Activated CD4-positive, alpha-beta T cell treated with anti-CD3 and anti-CD28 coated beads for 4 hours (primary cell): ENCODE measurements around the gene SLC39A13.

Experiments used
- DNase-seq, 2 donors: peaks; one replicate each; pipeline ENCODE4 v3.0.0-alpha.2; 2020

SLC39A13 gene

GRCh38 chr11:47433157-47433556 lies 24.8 kb downstream of the SLC39A13 start:
- DNase-seq = no peak

GRCh38 chr11:47434011-47434786 lies 25.8 kb downstream of the SLC39A13 start:
- no peak for DNase-seq

DNA sequence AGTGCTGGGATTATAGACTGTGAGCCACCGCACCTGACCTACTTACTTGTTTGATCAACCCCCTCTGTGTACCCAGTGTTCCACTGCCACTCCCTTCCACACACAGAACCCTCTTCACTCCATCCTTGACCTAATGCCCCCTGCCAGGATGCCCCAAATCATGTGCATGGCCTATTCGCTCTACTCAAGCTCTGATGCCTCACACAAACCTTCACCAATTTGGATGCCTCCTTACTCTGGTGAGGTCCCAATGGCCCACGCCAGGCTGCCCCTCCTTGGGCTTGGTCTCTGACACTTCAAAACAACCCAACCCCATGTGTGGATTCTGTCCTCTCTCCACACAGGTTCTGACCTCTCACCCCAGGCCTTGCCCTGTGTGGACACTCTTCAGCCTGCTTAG lies 27.3 kb downstream of the SLC39A13 start:
- DNase-seq = no peak

DNA sequence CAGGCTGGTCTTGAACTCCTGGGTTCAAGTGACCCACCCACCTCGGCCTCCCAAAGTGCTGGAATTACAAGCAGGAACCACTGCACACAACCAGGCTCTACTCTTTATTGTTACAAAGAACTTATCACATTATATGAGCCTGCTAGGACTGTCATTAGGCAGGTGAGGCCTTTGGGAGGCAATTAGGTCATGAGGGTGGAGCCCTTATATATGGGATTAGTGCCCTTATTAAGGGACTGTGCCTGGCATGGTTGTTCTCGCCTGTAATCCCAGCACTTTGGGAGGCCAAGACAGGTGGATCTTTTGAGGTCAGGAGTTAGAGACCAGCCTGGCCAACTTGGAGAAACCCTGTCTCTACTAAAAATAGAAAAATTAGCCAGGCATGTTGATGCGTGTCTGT lies 28.3 kb downstream of the SLC39A13 start:
- no peak for DNase-seq

DNA sequence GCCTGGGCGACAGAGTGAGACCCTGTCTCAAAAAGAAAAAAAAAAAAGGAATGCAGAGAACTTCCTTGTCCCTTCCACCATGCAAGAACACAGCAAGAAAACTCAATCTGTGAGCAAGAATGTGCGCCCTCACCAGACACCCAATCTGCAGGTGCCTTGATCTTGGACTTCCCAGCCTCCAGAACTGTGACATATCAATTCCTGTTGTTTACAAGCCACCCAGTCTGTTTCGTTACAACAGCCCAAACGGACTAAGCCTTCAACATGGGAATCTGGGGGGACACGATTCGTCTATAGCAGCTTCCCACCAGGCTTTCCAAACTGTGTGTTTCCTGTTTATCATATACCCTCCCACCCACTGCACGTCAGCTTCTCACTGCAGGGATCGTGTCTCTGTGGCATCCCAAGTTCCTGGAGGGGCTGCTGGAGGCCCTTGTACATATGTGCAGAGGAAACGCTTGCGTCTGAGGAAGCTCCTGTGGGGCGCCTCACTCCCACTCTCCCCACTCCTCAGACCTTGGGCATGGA lies 28.9 kb downstream of the SLC39A13 start:
- no peak for DNase-seq

GRCh38 chr11:47437746-47438418 lies 29.5 kb downstream of the SLC39A13 start:
- DNase-seq = no peak

GRCh38 chr11:47438721-47439120 lies 30.3 kb downstream of the SLC39A13 start:
- DNase-seq = no peak

- DNase-seq = no peak
Measured at GRCh38 chr11:47440054-47440476, 31.7 kb downstream of the SLC39A13 start.

DNA sequence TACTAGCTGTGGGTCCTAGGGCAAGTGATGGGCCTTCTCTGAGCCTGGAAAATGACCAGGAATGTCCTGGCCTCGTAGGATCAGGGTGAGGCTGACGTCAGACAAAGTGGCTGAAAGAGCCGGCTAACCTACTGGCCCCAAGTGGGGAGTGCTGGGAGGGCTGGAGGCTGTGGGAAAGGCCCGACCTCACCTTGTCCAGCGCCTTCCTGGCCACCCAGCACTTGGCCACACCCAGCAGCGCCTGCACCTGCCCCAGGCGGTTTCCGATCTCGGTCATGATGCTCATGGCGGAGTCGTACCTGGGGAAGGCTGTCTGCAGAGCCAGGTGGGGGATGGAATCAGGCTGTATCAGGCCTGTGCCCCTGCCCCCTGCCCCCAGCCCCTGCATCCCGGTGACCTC lies 33.0 kb downstream of the SLC39A13 start:
- no peak for DNase-seq

DNA sequence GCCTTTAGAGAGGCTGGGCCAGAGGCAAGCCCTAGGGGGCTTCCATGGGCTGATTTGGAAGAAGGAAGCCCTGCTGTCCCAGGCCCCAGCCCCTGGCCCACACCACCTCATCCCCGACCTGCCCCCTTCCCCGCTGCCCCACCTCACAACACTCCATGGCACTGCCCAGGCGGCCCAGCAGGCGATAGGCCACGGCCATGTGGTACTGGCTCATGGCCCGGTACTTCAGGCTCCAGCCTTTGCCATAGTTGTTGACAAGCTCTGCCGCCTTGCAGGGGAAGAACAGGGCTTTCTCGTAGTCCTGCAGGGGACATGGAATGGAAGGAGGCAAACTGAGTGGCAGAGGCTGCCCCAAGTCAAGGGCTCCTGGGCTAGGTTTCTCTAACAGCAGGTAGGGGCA lies 34.1 kb downstream of the SLC39A13 start:
- DNase-seq = no peak

GRCh38 chr11:47443028-47443700 lies 34.8 kb downstream of the SLC39A13 start:
- no peak for DNase-seq

- no peak for DNase-seq
Measured at GRCh38 chr11:47443817-47444216, 35.4 kb downstream of the SLC39A13 start.

DNA sequence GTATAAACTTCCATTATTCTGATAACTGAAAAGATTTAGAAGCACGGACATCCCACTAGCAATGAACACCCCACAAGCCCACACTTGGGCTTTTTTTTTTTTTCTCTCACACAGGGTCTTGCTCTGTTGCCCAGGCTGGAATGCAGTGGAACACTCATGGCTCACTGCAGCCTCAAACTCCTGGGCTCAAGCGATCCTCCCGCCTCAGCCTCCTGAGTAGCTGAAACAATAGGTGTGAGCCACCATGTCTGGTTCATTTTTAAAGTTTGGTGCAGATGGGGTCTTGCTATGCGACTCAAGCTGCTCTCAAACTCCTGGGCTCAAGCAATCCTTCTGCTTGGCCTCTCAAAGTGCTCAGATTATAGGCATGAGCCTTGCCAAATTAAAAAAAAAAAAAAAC lies 37.5 kb downstream of the SLC39A13 start:
- DNase-seq = no peak

GRCh38 chr11:47446833-47447232 lies 38.4 kb downstream of the SLC39A13 start:
- DNase-seq = no peak

DNA sequence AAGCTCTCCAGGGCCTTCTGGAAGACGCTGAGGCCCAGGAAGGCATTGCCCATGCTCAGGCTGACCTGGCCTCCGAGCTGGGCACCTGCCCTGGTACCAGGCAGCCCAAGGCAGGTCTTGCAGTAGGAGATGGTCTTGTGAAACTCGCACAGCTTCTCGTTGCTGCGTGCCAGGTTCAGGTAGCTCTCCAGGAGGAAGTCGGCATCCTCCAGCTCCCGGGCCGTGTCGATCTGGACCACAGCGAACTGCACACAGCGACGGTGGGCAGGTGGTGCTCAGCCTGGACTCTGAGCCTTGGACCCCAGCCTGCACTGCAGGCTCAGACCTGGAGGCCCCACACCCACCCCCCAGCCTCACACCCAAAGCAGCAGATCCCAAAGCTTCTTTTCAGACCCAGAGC lies 39.5 kb downstream of the SLC39A13 start:
- no peak for DNase-seq

GRCh38 chr11:47448566-47449427 lies 40.4 kb downstream of the SLC39A13 start, which contains the start of gene RAPSN:
RAPSN (minus strand) TSS chr11:47449136; CDS start chr11:47448964, 172 bp downstream.
- DNase-seq = no peak

DNA sequence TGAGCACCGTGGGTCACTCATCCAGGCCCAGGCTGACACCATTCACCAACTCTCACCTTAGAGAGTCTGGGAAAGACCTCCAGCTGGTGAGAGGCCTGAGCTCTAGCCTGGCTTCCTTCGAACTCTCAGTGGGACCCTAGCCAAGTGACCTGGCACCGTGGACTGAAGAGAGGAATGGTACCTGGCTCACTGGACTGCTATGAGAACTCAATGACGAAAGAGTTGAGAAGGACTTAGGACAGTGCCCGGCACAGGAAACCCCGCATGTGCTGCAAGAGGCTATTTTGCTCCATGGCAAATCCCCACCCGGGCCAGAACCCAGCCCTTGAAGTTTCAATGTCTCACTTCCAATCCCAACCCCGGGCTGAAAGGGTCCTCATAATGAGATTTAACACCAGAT lies 41.2 kb downstream of the SLC39A13 start:
- no peak for DNase-seq

GRCh38 chr11:47451436-47451835 lies 43.0 kb downstream of the SLC39A13 start:
- DNase-seq = no peak

DNA sequence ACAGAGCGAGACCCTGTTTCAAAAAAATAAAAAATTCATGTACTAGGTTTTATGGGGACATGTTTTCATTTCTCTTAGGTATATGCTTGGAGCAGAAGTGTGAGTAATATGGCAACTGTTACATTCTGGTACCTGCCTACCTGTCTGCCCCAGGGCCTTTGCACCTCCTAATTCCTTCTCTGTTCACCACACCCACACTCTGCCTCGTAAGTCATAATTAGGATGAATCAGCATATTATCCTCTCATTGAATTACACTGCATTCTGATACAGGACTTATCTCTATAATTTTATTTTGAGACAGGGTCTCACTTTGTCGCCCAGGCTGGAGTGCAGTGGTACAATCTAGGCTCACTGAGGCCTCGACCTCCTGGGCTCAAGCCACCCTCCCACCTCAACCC lies 43.6 kb downstream of the SLC39A13 start:
- no peak for DNase-seq

DNA sequence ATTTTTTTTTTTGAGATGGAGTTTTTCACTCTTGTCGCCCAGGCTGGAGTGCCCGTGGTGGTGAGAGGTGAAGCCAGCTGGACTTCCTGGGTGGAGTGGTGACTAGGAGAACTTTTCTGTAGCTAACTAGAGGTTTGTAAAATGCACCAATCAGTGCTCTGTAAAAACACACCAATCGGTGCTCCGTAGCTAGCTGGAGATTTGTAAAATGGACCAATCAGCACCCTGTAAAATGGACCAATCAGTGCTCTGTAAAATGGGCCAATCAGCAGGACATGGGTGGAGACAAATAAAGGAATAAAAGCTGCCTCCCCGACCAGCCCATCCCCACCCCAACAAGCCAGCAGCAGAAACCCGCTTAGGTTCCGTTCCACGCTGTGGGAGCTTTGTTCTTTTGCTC lies 45.0 kb downstream of the SLC39A13 start:
- no peak for DNase-seq

DNA sequence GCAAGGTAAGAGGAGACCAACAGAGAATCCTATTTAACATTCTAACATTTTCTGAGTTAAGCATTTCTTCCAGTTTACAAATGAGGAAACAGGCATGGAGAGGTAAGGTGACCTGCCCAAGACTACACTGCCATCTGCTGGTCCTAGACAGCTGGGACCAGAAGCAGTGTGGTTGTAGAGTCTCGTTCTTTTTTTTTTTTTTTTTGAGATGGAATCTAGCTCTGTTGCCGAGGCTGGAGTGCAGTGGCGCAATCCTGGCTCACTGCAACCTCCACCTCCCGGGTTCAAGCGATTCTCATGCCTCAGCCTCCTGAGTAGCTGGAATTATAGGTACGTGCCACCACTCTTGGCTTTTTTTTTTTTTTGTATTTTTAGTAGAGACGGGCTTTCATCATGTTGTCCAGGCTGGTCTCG lies 45.9 kb downstream of the SLC39A13 start:
- DNase-seq = peak; percentile 55 to 66

- no peak for DNase-seq
Measured at GRCh38 chr11:47460571-47461235, 52.3 kb downstream of the SLC39A13 start.
